Mammary epithelial cell (primary cell): Measurements from ENCODE around the gene HYKK.

Source experiments
- CTCF ChIP-seq, 2 donors: IDR thresholded peaks in 1 of 2; conservative IDR thresholded peaks in 1 of 2; 2 replicates each; pipeline ENCODE4 v1.5.1; 2011 to 2012; ENCODE audit warnings: inconsistent platforms in 2 of 2, low read length in 2 of 2, mild to moderate bottlenecking in 2 of 2, control low read depth in 1 of 2, low read depth in 1 of 2; ENCODE audit not compliant: insufficient read depth in 1 of 2; ENCODE audit errors: extremely low read depth in 1 of 2
- EZH2 ChIP-seq: IDR thresholded peaks from 2 replicates; pipeline ENCODE4 v1.6.1; 2012; ENCODE audit warnings: low read length, inconsistent platforms, borderline replicate concordance

GRCh38 chr15:78501857-78502256, 5.5 kb upstream of the HYKK start:
- TF ChIP-seq CTCF (conservative IDR thresholded peaks at IDR 0.05 in 1 of 2, IDR thresholded peaks at IDR 0.05 in 1 of 2; ENCODE audit: extremely low read depth in 1 of 2, insufficient read depth in 1 of 2, low read depth in 1 of 2, low read length in 2 of 2), result no peak
- no peak for TF ChIP-seq EZH2
